Thymus (tissue), 11 donors: Measurements from ENCODE around the gene CLNK. TPM values are rescaled to one million over a fixed set of nuclear protein-coding genes. Genes with fewer than 3 reads are reported as not detected.

Experiments used
- DNase-seq, 9 donors: peaks; one replicate each; pipeline ENCODE4 v3.0.0-alpha.2; 2013; ENCODE audit warnings: low spot score in 9 of 9, low read depth in 6 of 9, missing footprints in 1 of 9
- H3K27ac ChIP-seq, 2 donors: one replicate each; pipeline ENCODE4 v1.5.1; 2013; ENCODE audit warnings: control low read depth in 1 of 2, low read depth in 1 of 2, low read length in 1 of 2, mild to moderate bottlenecking in 1 of 2, moderate library complexity in 1 of 2
- H3K27me3 ChIP-seq, 2 donors: one replicate each; pipeline ENCODE4 v1.5.1; 2013; ENCODE audit warnings: low read length in 1 of 2; ENCODE audit not compliant: control insufficient read depth in 2 of 2, insufficient read depth in 1 of 2
- H3K36me3 ChIP-seq, 2 donors: one replicate each; pipeline ENCODE4 v1.5.1; 2013; ENCODE audit warnings: low read length in 1 of 2, mild to moderate bottlenecking in 1 of 2, moderate library complexity in 1 of 2; ENCODE audit not compliant: control insufficient read depth in 2 of 2, insufficient read depth in 2 of 2
- H3K4me1 ChIP-seq, 2 donors: one replicate each; pipeline ENCODE4 v1.5.1; 2013; ENCODE audit warnings: low read length in 2 of 2; ENCODE audit not compliant: control insufficient read depth in 2 of 2, insufficient read depth in 2 of 2
- H3K4me3 ChIP-seq, 2 donors: one replicate each; pipeline ENCODE4 v1.5.1; 2013; ENCODE audit warnings: low read length in 2 of 2, control low read depth in 1 of 2, mild to moderate bottlenecking in 1 of 2
- H3K9me3 ChIP-seq, 2 donors: one replicate each; pipeline ENCODE4 v1.5.1; 2013; ENCODE audit warnings: low read length in 1 of 2, mild to moderate bottlenecking in 1 of 2; ENCODE audit not compliant: control insufficient read depth in 2 of 2, insufficient read depth in 1 of 2
- WGBS: extraction: QIAGEN DNeasy Blood & Tissue Kit; methylation state at CpG from one replicate; pipeline ENCODE4 v1.1.7; 2013; 5-methylcytosine and 5-hydroxymethylcytosine counted together
- polyA plus RNA-seq: library from polyadenylated mRNA; stranded (reverse); fragments of 200-250 nt; gene quantifications from one replicate; pipeline ENCODE4 v1.2.3, GENCODE V29; 2013
- total RNA-seq: library from RNA; stranded (reverse); fragments of 120-200 nt; gene quantifications from one replicate; pipeline ENCODE4 v1.2.4, GENCODE V29; 2013
- donor health status: healthy.

Gene CLNK
- total and polyA plus RNA-seq, 2 donors = 1.9 to 2.6 TPM

DNA sequence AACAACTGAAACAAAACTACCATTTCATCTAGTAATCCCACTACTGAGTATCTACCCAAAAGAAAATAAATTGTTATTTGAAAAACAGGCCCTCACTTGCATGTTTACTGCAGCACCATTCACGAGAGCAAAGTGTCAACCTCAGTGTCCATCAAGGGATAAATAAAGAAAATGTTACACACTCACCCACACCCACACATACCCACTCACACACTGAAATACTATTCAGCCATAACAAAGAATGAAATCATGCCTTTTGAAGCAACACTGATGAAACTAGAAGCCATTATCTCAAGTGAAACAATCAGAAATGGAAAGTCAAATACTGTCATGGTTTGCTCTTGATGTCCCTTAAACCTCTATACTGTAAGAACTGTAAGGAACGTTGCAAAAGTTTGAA lies 44.8 kb upstream of the CLNK start:
- H3K27me3 ChIP-seq = no peaks in the 10 kb centered on the region
- H3K4me1 ChIP-seq = peaks cover 4 to 25% of the 10 kb centered on the region in 2 donors
- H3K36me3 ChIP-seq = no peaks in the 10 kb centered on the region
- H3K4me3 ChIP-seq = no peak overlapping the region
- WGBS = 94% methylated on average over 2 of the region's 2 CpGs
- no peak overlapping the region for H3K27ac ChIP-seq
- H3K9me3 ChIP-seq = no peaks in the 10 kb centered on the region
- no peak for DNase-seq

DNA sequence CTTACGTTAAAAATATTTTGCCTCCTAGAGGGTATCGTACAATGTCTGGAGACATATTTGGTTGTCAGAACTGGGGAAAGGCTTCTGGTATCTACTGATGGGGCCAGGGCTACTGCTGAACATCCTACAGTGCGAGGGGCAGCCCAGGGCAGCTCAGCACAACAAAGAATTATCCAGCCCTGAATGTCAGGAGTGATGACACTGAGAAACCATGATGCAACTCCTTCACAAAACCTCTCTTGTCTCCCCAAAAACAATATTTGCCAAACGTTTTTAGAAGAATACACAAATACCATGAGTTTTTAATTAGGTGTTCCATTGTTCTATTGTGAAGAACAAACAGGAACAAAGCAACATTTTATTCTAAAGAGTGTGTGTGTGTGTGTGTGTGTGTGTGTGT lies 43.4 kb upstream of the CLNK start:
- WGBS = 96% methylated on average over 4 of the region's 4 CpGs
- Histone ChIP-seq H3K27ac (no peak overlapping the region), H3K27me3 (no peaks in the 10 kb centered on the region), H3K9me3 (no peaks in the 10 kb centered on the region), H3K4me1 (peaks cover 3 to 21% of the 10 kb centered on the region in 2 donors), H3K4me3 (no peak overlapping the region), H3K36me3 (no peaks in the 10 kb centered on the region)
- no peak for DNase-seq

DNA sequence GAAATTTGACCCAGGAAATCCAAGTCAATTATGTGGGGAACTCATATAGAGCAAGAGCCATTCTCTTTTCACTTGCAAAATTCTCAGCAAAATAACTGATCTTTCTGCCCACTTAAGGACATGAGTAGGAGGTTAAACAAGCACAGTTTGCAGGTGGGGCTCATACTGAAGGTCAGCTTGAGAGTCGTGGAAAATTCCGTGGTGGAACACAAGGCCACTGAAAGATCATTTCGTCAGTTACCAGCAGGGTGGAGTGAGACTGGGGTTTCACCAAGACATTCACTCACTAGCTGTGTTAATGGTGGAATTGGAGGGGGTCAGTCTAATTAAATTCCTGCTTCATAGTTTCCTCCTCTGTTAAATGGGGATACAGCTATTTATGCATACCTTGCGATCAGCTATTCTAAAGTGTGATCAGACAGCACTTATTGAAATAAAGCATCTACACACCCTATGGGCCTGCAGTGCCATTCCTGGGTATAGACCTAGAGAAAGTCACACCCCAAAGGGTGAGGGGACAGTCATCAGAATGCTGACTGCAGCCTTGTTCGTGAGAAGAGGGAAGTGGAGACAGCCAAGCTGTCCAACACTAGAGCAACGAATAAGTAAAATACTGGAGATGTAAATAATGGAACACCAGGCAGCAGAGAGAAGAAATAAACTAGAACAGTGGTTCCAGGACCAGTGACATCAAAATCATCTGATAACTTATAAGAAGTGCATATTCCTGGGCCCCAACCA lies 42.7 kb upstream of the CLNK start:
- no peaks in the 10 kb centered on the region for H3K27me3 ChIP-seq
- peaks cover 0 to 22% of the 10 kb centered on the region in 2 donors for H3K4me1 ChIP-seq
- no peak for DNase-seq
- H3K9me3 ChIP-seq = no peaks in the 10 kb centered on the region
- H3K36me3 ChIP-seq = no peaks in the 10 kb centered on the region
- no peak overlapping the region for H3K27ac ChIP-seq
- H3K4me3 ChIP-seq = no peak overlapping the region
- WGBS = 83% methylated on average over 6 of the region's 6 CpGs

DNA sequence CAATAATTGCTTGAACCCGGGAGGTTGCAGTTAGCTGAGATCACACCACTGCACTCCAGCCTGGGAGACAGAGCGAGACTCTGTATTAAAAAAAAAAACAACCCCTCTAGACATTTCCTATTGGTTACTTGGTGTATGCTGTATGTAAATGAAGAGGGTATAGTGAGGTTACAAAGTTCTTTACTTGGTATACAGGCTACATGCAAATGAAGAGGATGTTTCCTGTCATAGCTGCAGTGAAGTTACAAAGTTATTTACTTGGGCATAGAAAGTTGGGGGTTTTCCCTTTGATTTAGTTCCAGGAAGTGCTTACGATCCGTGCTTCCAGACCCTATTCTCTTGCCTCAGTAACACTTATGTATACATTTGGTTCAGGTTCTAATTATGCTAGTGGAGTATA lies 38.4 kb upstream of the CLNK start:
- H3K4me1 ChIP-seq = peaks cover 0 to 20% of the 10 kb centered on the region in 2 donors
- H3K27ac ChIP-seq = peak overlapping the region in 1 of 2 donors; percentile 62
- H3K27me3 ChIP-seq = no peaks in the 10 kb centered on the region
- no peaks in the 10 kb centered on the region for H3K9me3 ChIP-seq
- peak in 8 of 9 donors; percentile 32 to 71 (median 50) for DNase-seq
- WGBS = 63% methylated on average over 4 of the region's 4 CpGs
- no peaks in the 10 kb centered on the region for H3K36me3 ChIP-seq
- H3K4me3 ChIP-seq = no peak overlapping the region

DNA sequence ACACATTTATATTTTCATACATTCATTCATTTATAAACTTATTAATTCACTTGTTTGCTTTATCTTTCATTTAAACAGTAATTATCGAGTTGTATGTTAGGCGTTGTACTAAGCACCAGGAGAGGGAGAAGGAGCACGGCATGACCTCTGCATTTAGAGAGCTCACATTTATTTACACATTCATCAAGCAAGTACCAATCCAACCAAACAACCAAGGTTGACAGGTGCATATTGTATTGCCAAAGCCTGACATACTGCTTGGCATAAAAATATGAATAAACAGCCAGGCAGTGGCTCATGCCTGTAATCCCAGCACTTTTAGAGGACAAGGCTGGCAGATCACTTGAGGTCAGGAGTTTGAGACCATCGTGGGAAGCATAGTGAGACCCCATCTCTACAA lies 37.0 kb upstream of the CLNK start:
- no peaks in the 10 kb centered on the region for H3K36me3 ChIP-seq
- DNase-seq = no peak
- no peaks in the 10 kb centered on the region for H3K27me3 ChIP-seq
- no peak overlapping the region for H3K27ac ChIP-seq
- 96% methylated on average over 4 of the region's 4 CpGs for WGBS
- H3K9me3 ChIP-seq = no peaks in the 10 kb centered on the region
- peaks cover 0 to 16% of the 10 kb centered on the region in 2 donors for H3K4me1 ChIP-seq
- no peak overlapping the region for H3K4me3 ChIP-seq

DNA sequence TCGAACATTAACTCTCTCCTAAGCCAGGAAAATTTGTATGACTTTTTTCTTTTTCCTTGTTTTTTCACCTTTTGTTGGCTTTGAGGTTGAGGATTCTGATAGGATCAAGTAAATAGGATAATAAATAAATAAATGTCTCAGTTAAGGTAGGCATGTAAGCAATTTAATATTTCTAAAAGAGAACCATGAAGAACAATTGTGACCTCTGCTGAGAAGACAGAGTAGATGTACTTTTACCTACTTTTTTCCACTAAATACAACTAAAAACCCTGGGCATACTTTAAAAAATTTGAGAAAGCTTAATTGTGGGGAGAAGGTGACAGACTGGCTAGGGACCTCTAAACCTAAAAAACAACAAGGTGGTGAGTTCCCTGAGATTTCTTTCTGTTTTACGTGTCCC lies 31.6 kb upstream of the CLNK start:
- WGBS = 98% methylated on average over 2 of the region's 2 CpGs
- H3K36me3 ChIP-seq = no peaks in the 10 kb centered on the region
- no peak for DNase-seq
- H3K9me3 ChIP-seq = no peaks in the 10 kb centered on the region
- H3K4me3 ChIP-seq = no peak overlapping the region
- H3K27me3 ChIP-seq = no peaks in the 10 kb centered on the region
- H3K4me1 ChIP-seq = no peaks in the 10 kb centered on the region
- no peak overlapping the region for H3K27ac ChIP-seq

DNA sequence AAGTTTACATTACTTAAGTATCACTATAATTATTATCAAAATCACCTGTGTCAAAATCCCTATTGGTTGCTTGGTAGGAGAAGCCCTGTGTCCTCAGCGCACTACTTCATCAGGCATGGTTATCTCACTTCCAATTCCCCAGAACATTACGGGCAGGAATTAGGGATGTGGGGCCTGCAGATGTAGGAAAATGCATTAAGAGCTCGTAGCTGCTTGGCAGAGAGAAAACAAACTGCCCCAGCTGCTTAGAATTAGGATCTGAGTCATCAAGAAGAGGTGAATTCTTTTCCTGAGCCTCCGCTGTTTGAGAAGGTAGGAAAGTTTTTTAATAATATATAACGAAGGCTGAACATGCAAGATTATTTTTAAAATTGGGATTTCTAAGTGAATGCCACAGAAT lies 31.1 kb upstream of the CLNK start:
- 75% methylated on average over 5 of the region's 5 CpGs for WGBS
- H3K36me3 ChIP-seq = no peaks in the 10 kb centered on the region
- no peaks in the 10 kb centered on the region for H3K9me3 ChIP-seq
- H3K4me1 ChIP-seq = no peaks in the 10 kb centered on the region
- no peak overlapping the region for H3K27ac ChIP-seq
- H3K27me3 ChIP-seq = no peaks in the 10 kb centered on the region
- H3K4me3 ChIP-seq = no peak overlapping the region
- no peak for DNase-seq

DNA sequence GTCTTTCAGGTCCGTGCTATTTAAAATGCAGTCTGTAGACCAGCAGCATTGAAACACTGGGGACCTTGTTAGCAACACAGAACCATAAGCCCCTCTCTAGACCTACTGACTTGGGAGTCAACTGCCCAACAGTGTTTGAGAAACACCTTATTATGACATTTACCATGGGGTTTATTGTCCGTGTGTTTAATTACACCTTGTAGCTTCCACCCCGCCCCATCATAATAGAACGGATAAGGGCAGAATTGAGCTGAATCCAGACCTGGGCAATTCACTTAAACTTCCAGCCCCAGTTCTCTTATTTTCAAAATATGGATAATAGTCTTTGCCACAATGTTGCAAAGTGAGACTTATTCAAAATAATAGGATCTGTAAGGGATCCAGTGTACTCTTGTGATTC lies 30.6 kb upstream of the CLNK start:
- Histone ChIP-seq H3K9me3 (no peaks in the 10 kb centered on the region), H3K27me3 (no peaks in the 10 kb centered on the region)
- 98% methylated on average over 4 of the region's 4 CpGs for WGBS

DNA sequence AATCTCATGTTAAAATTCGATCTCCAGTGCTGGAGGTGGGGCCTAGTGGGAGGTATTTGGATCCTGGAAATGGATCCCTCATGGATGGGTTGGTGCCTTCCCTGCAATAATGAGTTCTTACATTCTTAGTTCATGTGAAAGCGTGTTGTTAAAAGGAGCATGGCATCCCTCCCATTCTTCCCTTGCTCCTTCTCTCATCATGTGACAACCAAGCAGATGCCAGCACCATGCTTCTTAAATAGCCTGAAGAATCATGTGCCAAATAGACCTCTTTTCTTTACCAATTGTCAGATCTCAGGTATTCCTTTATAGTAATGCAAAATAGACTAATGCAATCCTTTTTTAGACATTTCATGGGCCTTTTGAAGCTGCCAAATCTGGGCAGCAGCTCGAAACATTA lies 29.0 kb upstream of the CLNK start:
- H3K36me3 ChIP-seq = no peaks in the 10 kb centered on the region
- DNase-seq = no peak
- H3K27ac ChIP-seq = no peak overlapping the region
- H3K4me3 ChIP-seq = no peak overlapping the region
- H3K4me1 ChIP-seq = no peaks in the 10 kb centered on the region
- no peaks in the 10 kb centered on the region for H3K27me3 ChIP-seq
- H3K9me3 ChIP-seq = no peaks in the 10 kb centered on the region
- WGBS = 96% methylated on average over 3 of the region's 3 CpGs

More for the DNA sequence above, 30.6 kb upstream of the CLNK start:
- H3K4me3 ChIP-seq = no peak overlapping the region
- H3K36me3 ChIP-seq = no peaks in the 10 kb centered on the region
- H3K4me1 ChIP-seq = no peaks in the 10 kb centered on the region
- H3K27ac ChIP-seq = no peak overlapping the region
- no peak for DNase-seq
